ENCODE results near the gene GBP3. TPM values are rescaled to one million over a fixed set of nuclear protein-coding genes. Genes with fewer than 3 reads are reported as not detected.
"Not testable (repeated sequence)": the region's sequence is repeated elsewhere in the genome, so short reads cannot be mapped to it uniquely, and the experiment has no call there.

GBP3 gene
- total RNA-seq, 4 donors from 2014 or later, result 9.2 to 25.8 (median 11.2) TPM

DNA sequence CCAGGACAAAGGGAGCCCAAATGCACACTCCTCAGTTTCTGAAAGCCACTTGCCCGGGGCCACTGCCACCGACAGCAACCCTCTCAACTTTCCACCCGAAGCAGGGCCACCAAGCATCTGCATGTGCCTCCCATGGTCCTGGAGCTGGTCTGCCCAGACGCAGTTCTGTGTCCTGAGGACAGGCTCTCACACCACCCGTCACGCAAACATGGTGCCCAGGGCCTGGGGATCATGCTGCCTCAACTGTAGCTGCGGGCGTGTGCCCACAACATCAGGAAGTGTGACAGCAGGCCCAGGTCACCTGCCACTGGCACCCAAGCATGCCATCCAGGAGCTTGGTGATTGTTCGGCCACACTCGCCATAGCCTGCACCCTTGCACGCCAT is 28.0 kb upstream of the GBP3 start:
- peaks cover 0 to 73% (median 0%) of the 10 kb centered on the region in 3 donors for H3K36me3 ChIP-seq
- no peak overlapping the region for H3K4me3 ChIP-seq
- no peak for TF ChIP-seq POLR2A (IDR thresholded peaks at IDR 0.05)
- TF ChIP-seq CTCF (IDR thresholded peaks at IDR 0.05), result no peak
- no peak for TF ChIP-seq EP300 (IDR thresholded peaks at IDR 0.05)
- H3K9me3 ChIP-seq, result no peaks in the 10 kb centered on the region
- H3K27ac ChIP-seq, result no peak overlapping the region
- no peak for DNase-seq (ENCODE audit: low spot score in 2 of 2)
- 96 to 97% methylated on average over 5 to 10 of the region's 11 CpGs for WGBS, 2 donors
- no peaks in the 10 kb centered on the region for H3K4me1 ChIP-seq
- H3K27me3 ChIP-seq, result no peaks in the 10 kb centered on the region

- H3K4me3 ChIP-seq; H3K4me1 ChIP-seq; H3K27me3 ChIP-seq; DNase-seq (ENCODE audit: low spot score in 2 of 2); H3K27ac ChIP-seq; H3K9me3 ChIP-seq: not testable (repeated sequence)
- H3K36me3 ChIP-seq, result peaks cover 0 to 67% (median 0%) of the 10 kb centered on the region in 3 donors
- WGBS, 2 donors, result 79 to 92% methylated on average over 8 to 9 of the region's 9 CpGs
Observed at GRCh38 chr1:89049901-89050648, 27.4 kb upstream of the GBP3 start.

- not testable (repeated sequence) for H3K9me3 ChIP-seq; H3K27ac ChIP-seq; H3K4me1 ChIP-seq; DNase-seq (ENCODE audit: low spot score in 2 of 2); H3K27me3 ChIP-seq; H3K4me3 ChIP-seq
- peaks cover 0 to 61% (median 0%) of the 10 kb centered on the region in 3 donors for H3K36me3 ChIP-seq
- 88 to 100% methylated on average over 1 to 2 of the region's 4 CpGs for WGBS, 2 donors
Observed at GRCh38 chr1:89049187-89049586, 26.5 kb upstream of the GBP3 start.

DNA sequence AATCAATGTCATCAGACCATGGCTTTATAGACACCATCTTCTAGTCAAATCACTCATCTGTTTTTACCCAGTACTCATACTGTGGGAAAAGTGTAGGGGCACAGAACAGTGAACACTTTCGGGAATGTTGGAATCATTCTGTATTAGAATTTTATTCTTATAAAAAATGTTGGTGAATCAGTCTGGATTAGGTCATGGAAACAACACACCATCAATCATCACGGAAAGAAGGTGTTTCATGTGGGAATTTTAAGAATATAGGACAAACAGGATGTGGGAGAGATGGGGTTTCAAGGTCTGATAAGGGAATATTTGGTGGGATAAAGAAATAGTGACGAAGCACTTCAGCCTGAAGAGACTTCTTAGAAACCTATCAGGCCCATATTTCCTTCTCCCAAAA is 25.1 kb upstream of the GBP3 start:
- H3K36me3 ChIP-seq, result peaks cover 0 to 59% (median 0%) of the 10 kb centered on the region in 3 donors
- no peaks in the 10 kb centered on the region for H3K27me3 ChIP-seq
- WGBS, 2 donors, result 65 to 89% methylated on average over 3 of the region's 3 CpGs
- H3K4me1 ChIP-seq, result no peaks in the 10 kb centered on the region
- peaks cover 0 to 5% (median 0%) of the 10 kb centered on the region in 4 donors for H3K9me3 ChIP-seq
- H3K27ac ChIP-seq, result no peak overlapping the region
- DNase-seq (ENCODE audit: low spot score in 2 of 2), result no peak
- no peak overlapping the region for H3K4me3 ChIP-seq
- no peak for TF ChIP-seq POLR2A (IDR thresholded peaks at IDR 0.05)
- no peak for TF ChIP-seq CTCF (IDR thresholded peaks at IDR 0.05)
- TF ChIP-seq EP300 (IDR thresholded peaks at IDR 0.05), result no peak

DNA sequence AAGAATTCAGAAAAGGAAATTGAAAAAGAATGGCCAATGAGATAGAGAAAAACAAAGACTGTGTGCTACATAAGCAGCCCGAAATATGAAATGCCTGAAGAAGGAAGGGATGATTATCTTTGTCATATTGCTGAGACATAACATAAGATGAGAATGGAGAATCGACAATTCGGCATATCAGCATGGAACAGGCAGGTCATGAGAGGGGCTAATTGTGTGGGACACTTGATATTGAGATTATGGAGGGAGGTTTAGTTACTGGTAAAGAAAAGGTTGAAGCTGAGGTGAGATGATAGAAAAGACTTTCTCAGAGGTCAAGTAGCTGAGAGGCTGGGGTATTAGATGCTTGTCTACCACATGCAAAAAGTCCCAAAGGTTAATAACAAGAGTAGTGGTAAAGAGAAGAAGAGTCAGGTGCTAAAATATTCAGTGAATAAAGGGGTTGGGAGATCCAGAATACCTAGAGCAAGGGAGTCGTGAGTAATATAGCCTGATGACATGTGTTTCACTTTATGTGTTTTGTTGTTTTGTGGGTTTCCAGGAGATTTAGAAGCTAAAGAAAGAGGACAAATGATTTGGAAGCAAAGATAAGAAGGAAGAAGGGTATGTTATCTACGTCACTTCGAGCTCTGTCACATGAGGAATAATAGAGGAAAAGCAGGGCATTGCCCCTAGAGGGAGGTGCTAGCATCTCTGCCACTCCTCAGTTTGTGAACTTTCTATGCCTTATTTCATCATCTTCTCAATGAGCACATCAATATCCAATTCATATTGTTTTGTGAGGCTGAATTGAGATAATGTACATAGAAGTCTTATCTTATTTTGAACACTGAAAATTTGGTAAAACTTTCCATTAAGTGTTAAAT is 23.9 kb upstream of the GBP3 start:
- 88 to 89% methylated on average over 6 of the region's 6 CpGs for WGBS, 2 donors
- not testable (repeated sequence) for H3K27ac ChIP-seq; H3K9me3 ChIP-seq; H3K27me3 ChIP-seq; H3K4me3 ChIP-seq; DNase-seq (ENCODE audit: low spot score in 2 of 2); H3K4me1 ChIP-seq
- H3K36me3 ChIP-seq, result peaks cover 0 to 56% (median 0%) of the 10 kb centered on the region in 3 donors

DNA sequence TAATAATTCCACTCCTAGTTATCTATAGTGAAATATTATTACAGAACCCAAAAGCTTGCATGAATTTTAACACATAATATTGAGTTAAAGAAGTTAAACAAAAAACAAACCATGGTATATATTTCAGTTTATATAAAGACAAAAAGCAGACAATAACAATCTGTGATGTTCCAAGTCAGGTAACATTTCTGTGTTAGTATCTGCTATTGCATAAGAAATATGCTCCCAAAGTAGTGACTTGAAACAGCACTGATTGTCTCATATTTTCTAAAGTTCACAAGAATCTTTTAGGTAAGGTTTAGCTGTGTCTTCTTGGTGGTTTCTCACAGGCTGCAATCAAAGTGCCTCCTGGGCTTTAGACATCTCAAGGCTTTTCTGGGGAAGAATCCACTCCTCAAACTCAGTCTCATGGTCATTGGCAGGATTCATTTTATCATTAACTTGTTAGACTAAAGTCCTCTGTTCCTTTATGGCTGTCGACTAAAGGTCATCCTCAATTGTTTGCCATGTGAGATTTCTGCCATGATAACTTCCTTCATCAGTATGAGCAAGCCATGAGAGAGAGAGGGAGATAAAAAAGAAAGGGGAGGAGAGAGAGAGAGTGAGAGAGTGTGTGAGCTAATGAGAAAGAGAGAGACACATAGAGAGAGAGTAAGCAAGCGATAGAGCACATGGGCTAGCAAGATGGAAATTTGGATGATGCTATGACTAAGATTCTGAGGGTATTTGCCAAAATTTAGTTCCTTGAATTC is 22.5 kb upstream of the GBP3 start:
- H3K27me3 ChIP-seq, result no peaks in the 10 kb centered on the region
- peaks cover 0 to 42% (median 0%) of the 10 kb centered on the region in 3 donors for H3K36me3 ChIP-seq
- H3K4me1 ChIP-seq, result no peaks in the 10 kb centered on the region
- DNase-seq (ENCODE audit: low spot score in 2 of 2), result no peak
- H3K4me3 ChIP-seq, result no peak overlapping the region
- H3K27ac ChIP-seq, result no peak overlapping the region
- peaks cover 0 to 5% (median 0%) of the 10 kb centered on the region in 4 donors for H3K9me3 ChIP-seq
- 68 to 76% methylated on average over 2 of the region's 2 CpGs for WGBS, 2 donors
- TF ChIP-seq EP300 (IDR thresholded peaks at IDR 0.05) (no peak), CTCF (IDR thresholded peaks at IDR 0.05) (no peak), POLR2A (IDR thresholded peaks at IDR 0.05) (no peak)
